ENCODE data around the gene ZNF414. TPM values are rescaled to one million over a fixed set of nuclear protein-coding genes. Genes with fewer than 3 reads are reported as not detected.
A peak's percentile ranks its signal among the peaks of the same experiment; 100 is the strongest.

The ZNF414 gene
- polyA plus RNA-seq, 1 experiment = 2.0 TPM

- Histone ChIP-seq H3K27ac (ENCODE audit: low read depth, low read length) (no peak overlapping the region), H3K4me3 (ENCODE audit: low read depth, low read length) (no peak overlapping the region), H3K9me3 (ENCODE audit: control insufficient read depth, insufficient read depth, low read length) (peaks cover 5% of the 10 kb centered on the region; the same call in 1 of the 2 replicates), H3K27me3 (ENCODE audit: control insufficient read depth, insufficient read depth, low read length) (no peaks in the 10 kb centered on the region)
- ChIA-PET POLR2A (no interaction called here), CTCF (interaction anchor here (1.7 kb wide), 1 partner anchor 51 kb away, joined by 4 read pairs; no protein-coding TSS in a partner anchor)
- TF ChIP-seq CTCF (IDR thresholded peaks at IDR 0.05; ENCODE audit: low read depth, low read length) = no peak
- no peak for DNase-seq (ENCODE audit: low read depth, low spot score)
Observed at GRCh38 chr19:8529369-8530006, 15.5 kb upstream of the ZNF414 start.

GRCh38 chr19:8528500-8528899 is 14.5 kb upstream of the ZNF414 start:
- no peaks in the 10 kb centered on the region for H3K27me3 ChIP-seq (ENCODE audit: control insufficient read depth, insufficient read depth, low read length)
- H3K27ac ChIP-seq (ENCODE audit: low read depth, low read length) = no peak overlapping the region
- H3K9me3 ChIP-seq (ENCODE audit: control insufficient read depth, insufficient read depth, low read length) = peaks cover 5% of the 10 kb centered on the region; the same call in 1 of the 2 replicates
- TF ChIP-seq CTCF (IDR thresholded peaks at IDR 0.05; ENCODE audit: low read depth, low read length) = no peak
- no peak for DNase-seq (ENCODE audit: low read depth, low spot score)
- ChIA-PET POLR2A (interaction anchor here (1.3 kb wide), 1 partner anchor 15 kb away, joined by 3 read pairs; the partner anchor contains the start of gene ZNF414), CTCF (interaction anchor here (1.7 kb wide), 1 partner anchor 52 kb away, joined by 4 read pairs; no protein-coding TSS in a partner anchor)
- H3K4me3 ChIP-seq (ENCODE audit: low read depth, low read length) = no peak overlapping the region

GRCh38 chr19:8526345-8527091 is 12.6 kb upstream of the ZNF414 start:
- no peaks in the 10 kb centered on the region for H3K27me3 ChIP-seq (ENCODE audit: control insufficient read depth, insufficient read depth, low read length)
- DNase-seq (ENCODE audit: low read depth, low spot score) = peak; percentile 78
- ChIA-PET CTCF (interaction anchor here (1.2 to 2.8 kb wide), 5 partner anchors 13 to 172 kb away, joined by 3 to 22 read pairs (median 7); partner anchors contain the start of gene ZNF414), POLR2A (interaction anchor here (0.6 to 1.7 kb wide), 13 partner anchors 13 to 1338 kb away, joined by 3 to 13 read pairs (median 4); partner anchors contain the start of genes MARCHF2, NDUFA7, RPS28 and ZNF414)
- peak overlapping the region; percentile 88 for H3K4me3 ChIP-seq (ENCODE audit: low read depth, low read length)
- no peak for TF ChIP-seq CTCF (IDR thresholded peaks at IDR 0.05; ENCODE audit: low read depth, low read length)
- H3K9me3 ChIP-seq (ENCODE audit: control insufficient read depth, insufficient read depth, low read length) = peaks cover 5% of the 10 kb centered on the region; the same call in 1 of the 2 replicates
- peak overlapping the region; percentile 93 for H3K27ac ChIP-seq (ENCODE audit: low read depth, low read length)

- CTCF ChIA-PET = interaction anchor here (0.6 to 2.8 kb wide), 4 partner anchors 44 to 171 kb away, joined by 5 to 22 read pairs (median 7); no protein-coding TSS in a partner anchor
Observed at GRCh38 chr19:8525401-8525684, 11.4 kb upstream of the ZNF414 start.

More at GRCh38 chr19:8525401-8525684, 11.4 kb upstream of the ZNF414 start:
- peak overlapping the region; percentile 40 for H3K27ac ChIP-seq (ENCODE audit: low read depth, low read length)
- DNase-seq (ENCODE audit: low read depth, low spot score) = no peak
- H3K9me3 ChIP-seq (ENCODE audit: control insufficient read depth, insufficient read depth, low read length) = peaks cover 4% of the 10 kb centered on the region; the same call in 1 of the 2 replicates
- no peaks in the 10 kb centered on the region for H3K27me3 ChIP-seq (ENCODE audit: control insufficient read depth, insufficient read depth, low read length)
- POLR2A ChIA-PET = interaction anchor here (1.0 to 1.7 kb wide), 3 partner anchors 12 to 53 kb away, joined by 4 to 8 read pairs (median 5); partner anchors contain the start of gene ZNF414
- TF ChIP-seq CTCF (IDR thresholded peaks at IDR 0.05; ENCODE audit: low read depth, low read length) = peak; percentile 43
- peak overlapping the region; percentile 65 for H3K4me3 ChIP-seq (ENCODE audit: low read depth, low read length)

Measured in AG04450 (cell line).